Activated T-helper 1 cell treated with anti-CD3 and anti-CD28 coated beads, Interleukin-12 subunit alpha, Interleukin-12 subunit beta, Interleukin-2, Interleukin-4 antibody, amounts not matched to agents 30 ng/mL and 10 ng/mL and 1 ng/mL, durations not matched to agents 14 hours and 24 hours and 36 hours (primary cell): ENCODE results near the gene OR2G6. TPM values are rescaled to one million over a fixed set of nuclear protein-coding genes. Genes with fewer than 3 reads are reported as not detected.
"Not testable (repeated sequence)": the region's sequence is repeated elsewhere in the genome, so short reads cannot be mapped to it uniquely, and the experiment has no call there.

Source experiments
- DNase-seq: peaks from one replicate; pipeline ENCODE4 v3.0.0; 2021; ENCODE audit warnings: low spot score
- H3K27ac Mint-ChIP-seq: one replicate; pipeline ENCODE4 v1.8.0; 2021; ENCODE audit warnings: mild to moderate bottlenecking, mixed read lengths
- H3K27me3 Mint-ChIP-seq: one replicate; pipeline ENCODE4 v1.8.0; 2022; ENCODE audit warnings: mild to moderate bottlenecking, moderate library complexity, mixed read lengths; ENCODE audit not compliant: insufficient read depth
- H3K36me3 Mint-ChIP-seq: one replicate; pipeline ENCODE4 v1.8.0; 2021; ENCODE audit warnings: low read depth, mixed read lengths
- H3K4me1 Mint-ChIP-seq: one replicate; pipeline ENCODE4 v1.8.0; 2021; ENCODE audit warnings: low read depth, mixed read lengths
- H3K4me3 Mint-ChIP-seq: one replicate; pipeline ENCODE4 v1.8.0; 2021; ENCODE audit warnings: mild to moderate bottlenecking, moderate library complexity, mixed read lengths
- H3K9me3 Mint-ChIP-seq: one replicate; pipeline ENCODE4 v1.8.0; 2021; ENCODE audit warnings: mixed read lengths
- intact Hi-C: fragments of 100-400 bp; cut with micrococcal nuclease; formaldehyde crosslinking; loops from one replicate; pipeline ENCODE4 v1.15.1; 2024
- total RNA-seq: library from RNA; stranded (reverse); gene quantifications from 2 replicates; pipeline ENCODE4 v1.2.3, GENCODE V29; 2022

OR2G6 gene
- not detected in 2 replicates for total RNA-seq

DNA sequence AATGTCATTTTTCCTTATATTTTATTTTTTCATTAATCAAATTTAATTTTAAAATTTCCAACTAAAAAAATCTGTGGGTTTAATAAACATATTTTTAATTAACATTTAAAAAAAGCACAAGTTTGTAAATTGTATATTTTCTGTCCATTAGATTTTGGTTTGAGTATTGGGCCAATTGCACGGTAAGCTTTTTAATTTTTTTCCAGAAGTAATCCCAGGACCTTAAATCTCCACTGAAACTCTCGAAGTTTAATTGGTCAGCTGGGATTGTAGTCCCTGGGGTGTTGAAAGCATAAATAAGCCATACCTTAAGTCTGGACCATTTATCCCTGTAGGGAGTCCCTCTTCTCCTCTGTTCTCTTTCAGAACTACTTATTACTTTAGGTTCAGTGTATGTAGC is at the start of gene OR2G6:
Gene OR2G6, plus strand, starts transcription at position 301 of the 400 bp plus-strand sequence. CDS start 13,574 bp downstream, outside the sequence.
- H3K36me3 Mint-ChIP-seq, H3K4me3 Mint-ChIP-seq, DNase-seq, H3K4me1 Mint-ChIP-seq, intact Hi-C loops, H3K27ac Mint-ChIP-seq, H3K27me3 Mint-ChIP-seq, H3K9me3 Mint-ChIP-seq: not testable (repeated sequence)

DNA sequence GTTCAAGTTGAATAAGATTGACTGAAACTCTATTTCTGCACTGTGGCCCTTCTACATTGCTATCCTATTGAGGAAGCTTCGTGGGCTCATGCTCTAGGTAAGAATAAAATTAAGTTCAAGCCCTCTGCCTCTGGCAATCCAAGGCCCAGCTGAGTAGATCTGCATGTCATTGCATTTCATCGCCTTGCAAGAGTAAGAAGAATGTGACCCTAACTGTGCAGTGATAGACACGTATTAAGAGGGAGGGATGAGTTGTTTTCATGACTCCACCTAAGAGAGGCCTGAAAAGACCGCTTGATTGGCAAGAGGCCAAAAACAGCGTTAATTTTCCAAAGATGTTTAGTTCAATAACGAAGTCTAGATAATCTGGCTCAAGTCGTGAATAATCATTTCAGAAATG is 48.8 kb upstream of the OR2G6 start:
- DNase-seq, H3K4me3 Mint-ChIP-seq, H3K4me1 Mint-ChIP-seq, H3K36me3 Mint-ChIP-seq, intact Hi-C loops, H3K9me3 Mint-ChIP-seq, H3K27me3 Mint-ChIP-seq, H3K27ac Mint-ChIP-seq: not testable (repeated sequence)

DNA sequence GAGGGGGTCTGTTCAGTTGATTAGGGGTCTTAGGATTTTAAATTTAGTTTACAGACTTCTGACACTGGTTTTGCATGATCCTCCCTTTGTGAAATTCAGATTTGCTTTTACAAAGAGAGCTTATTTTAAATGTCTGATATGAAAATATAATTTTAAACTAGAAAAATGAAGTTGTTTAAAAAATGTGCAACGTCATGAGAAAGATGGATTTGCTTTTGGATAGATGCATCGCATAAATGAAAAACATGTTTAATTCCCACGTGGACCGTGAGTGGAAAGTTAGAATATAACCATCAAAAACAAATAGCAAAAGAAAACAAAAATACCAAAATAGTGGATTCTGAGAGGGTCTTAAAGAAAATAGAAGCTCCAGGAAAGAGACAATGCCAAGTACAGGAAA is 36.7 kb upstream of the OR2G6 start:
- no peak overlapping the region for H3K4me3 Mint-ChIP-seq
- intact Hi-C loops, result loop anchor here (5.0 kb wide), 1 partner anchor 101 kb away; the partner anchor contains the start of gene OR2T34
- peaks cover 9% of the 10 kb centered on the region for H3K27me3 Mint-ChIP-seq
- H3K4me1 Mint-ChIP-seq, result no peaks in the 10 kb centered on the region
- H3K36me3 Mint-ChIP-seq, result no peaks in the 10 kb centered on the region
- no peaks in the 10 kb centered on the region for H3K9me3 Mint-ChIP-seq
- no peak for DNase-seq
- H3K27ac Mint-ChIP-seq, result no peak overlapping the region

DNA sequence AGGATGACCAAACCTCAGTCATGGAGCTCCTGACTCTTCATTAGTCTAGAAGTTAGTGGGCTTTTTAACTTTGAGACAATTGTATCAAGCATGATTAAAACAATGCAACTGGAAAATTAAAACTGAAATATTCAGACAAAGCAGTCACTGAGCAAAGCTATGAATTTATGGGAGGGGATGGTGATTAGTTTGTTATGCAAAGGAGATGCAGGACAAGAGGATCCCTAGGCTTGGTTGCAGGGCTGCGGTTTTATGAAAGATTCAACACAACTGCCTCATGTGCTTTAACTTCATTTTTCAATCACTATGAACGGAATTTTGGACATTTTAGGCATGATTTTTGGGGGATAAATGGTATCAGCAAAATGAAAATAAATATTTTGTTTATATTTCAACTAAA is 35.8 kb upstream of the OR2G6 start:
- H3K4me1 Mint-ChIP-seq, DNase-seq, H3K4me3 Mint-ChIP-seq, H3K36me3 Mint-ChIP-seq, H3K27ac Mint-ChIP-seq, H3K9me3 Mint-ChIP-seq: not testable (repeated sequence)
- intact Hi-C loops, result loop anchor here (5.0 kb wide), 1 partner anchor 100 kb away; the partner anchor contains the start of gene OR2T34
- peaks cover 12% of the 10 kb centered on the region for H3K27me3 Mint-ChIP-seq

DNA sequence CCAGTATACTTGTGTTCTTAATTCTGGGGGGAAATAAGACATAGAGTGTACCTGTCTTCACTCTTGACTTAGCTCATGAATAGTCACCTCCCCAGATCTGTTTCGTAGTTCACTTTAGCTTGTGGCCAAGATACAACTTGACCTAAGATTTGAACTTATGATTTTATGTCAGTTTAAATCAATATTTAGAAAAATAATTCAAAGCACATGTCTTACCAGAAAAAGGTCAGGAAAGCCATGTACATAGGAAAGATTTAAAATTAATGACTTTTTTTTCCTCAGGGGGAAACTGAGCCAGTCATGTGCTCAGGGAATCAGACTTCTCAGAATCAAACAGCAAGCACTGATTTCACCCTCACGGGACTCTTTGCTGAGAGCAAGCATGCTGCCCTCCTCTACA is 34.8 kb upstream of the OR2G6 start, which contains the start of gene OR2T3:
Gene OR2T3, plus strand, starts transcription at position 301 of the 400 bp plus-strand sequence. Its CDS starts 0 bp downstream, at position 301.
- DNase-seq, H3K9me3 Mint-ChIP-seq, H3K4me1 Mint-ChIP-seq, H3K27ac Mint-ChIP-seq, H3K4me3 Mint-ChIP-seq, H3K36me3 Mint-ChIP-seq: not testable (repeated sequence)
- intact Hi-C loops, result loop anchor here (5.0 kb wide), 1 partner anchor 99 kb away; the partner anchor contains the start of gene OR2T34
- H3K27me3 Mint-ChIP-seq, result peaks cover 12% of the 10 kb centered on the region

DNA sequence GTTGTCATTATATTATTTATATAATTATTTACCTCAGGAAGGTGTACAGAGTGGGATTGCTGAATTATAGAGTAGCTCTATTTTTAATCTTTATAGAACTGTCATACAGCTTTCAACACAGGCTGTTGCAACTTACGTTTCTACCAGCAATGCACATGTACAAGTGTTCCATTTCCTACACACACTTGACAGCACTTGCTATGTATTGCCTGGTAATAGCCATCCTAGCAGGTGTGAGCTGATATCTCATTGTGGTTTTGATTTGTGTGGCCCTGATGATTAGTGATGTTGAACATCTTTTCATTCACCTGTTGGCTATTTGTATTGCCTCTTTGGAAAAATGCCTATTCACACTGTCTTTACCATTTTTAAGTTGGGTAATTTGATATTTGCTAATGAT is 32.2 kb upstream of the OR2G6 start:
- intact Hi-C loops, H3K36me3 Mint-ChIP-seq, H3K27ac Mint-ChIP-seq, H3K9me3 Mint-ChIP-seq, H3K4me3 Mint-ChIP-seq, DNase-seq, H3K4me1 Mint-ChIP-seq: not testable (repeated sequence)
- peaks cover 12% of the 10 kb centered on the region for H3K27me3 Mint-ChIP-seq

DNA sequence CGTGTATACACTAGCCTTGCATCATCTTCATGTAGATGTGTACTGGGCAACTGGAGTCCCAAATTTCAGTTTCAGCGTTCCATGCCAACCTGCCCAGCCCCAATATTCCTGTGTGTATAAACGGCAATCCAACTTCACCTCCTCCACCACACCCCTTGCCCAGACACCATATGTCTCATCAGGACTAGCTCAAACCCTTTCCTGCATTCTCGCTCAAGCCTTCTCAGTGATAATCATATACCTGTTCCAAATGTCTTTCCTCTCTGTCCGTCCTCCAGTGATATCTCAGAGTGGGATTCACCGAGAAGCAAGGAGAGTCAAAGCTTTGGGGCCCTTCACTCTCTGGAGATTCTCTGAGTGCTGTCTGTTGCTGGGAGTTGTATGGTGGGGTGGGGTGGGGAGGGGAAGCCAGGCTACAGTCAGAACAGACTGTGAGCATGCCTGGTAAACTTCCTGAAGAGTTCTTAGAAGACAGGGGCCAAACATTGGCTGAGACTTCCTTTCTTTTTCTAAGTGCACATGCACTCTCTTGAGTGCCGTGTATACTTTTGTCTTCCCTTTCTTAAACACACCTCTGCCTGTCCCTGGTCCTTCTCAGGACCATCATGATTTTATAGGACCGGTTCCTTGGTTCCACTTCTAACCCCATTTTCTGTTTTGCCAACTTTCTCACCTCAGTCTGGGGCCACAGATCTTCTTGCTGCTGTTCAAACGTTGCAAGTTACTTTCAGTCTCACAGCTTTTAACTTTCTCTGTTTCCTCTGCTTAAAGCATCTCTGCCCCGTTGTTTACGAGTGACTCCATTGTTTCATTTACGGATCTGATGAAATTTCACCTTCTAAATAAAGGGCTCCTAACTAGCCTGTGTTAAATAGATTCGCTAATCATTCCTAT is 25.9 kb upstream of the OR2G6 start:
- peak; percentile 11 for DNase-seq
- intact Hi-C loops, H3K9me3 Mint-ChIP-seq, H3K27me3 Mint-ChIP-seq, H3K36me3 Mint-ChIP-seq: not testable (repeated sequence)
- H3K27ac Mint-ChIP-seq, result peak overlapping the region; percentile 86
- peak overlapping the region; percentile 81 for H3K4me3 Mint-ChIP-seq
- H3K4me1 Mint-ChIP-seq, result peaks cover 14% of the 10 kb centered on the region

DNA sequence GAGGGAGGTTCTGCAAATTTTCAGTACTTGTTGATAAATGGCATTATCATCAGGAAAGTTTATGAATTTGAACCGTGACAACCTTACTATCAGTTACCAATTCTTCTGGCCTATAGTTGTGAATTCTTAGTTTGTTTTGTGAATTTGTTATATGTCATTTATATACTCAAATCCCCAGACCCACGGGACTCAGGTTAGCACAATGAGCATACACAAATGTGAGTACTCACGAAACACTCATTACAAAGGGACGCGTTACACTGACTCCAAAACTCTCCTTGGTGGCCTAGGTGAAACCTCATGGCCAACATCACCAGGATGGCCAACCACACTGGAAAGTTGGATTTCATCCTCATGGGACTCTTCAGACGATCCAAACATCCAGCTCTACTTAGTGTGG is 19.6 kb upstream of the OR2G6 start, which contains the start of gene OR2T5:
Gene OR2T5, plus strand, starts transcription at position 301 of the 400 bp plus-strand sequence. Its CDS starts 0 bp downstream, at position 301.
- intact Hi-C loops, H3K27me3 Mint-ChIP-seq, H3K4me1 Mint-ChIP-seq, H3K9me3 Mint-ChIP-seq, H3K4me3 Mint-ChIP-seq, DNase-seq, H3K36me3 Mint-ChIP-seq, H3K27ac Mint-ChIP-seq: not testable (repeated sequence)

DNA sequence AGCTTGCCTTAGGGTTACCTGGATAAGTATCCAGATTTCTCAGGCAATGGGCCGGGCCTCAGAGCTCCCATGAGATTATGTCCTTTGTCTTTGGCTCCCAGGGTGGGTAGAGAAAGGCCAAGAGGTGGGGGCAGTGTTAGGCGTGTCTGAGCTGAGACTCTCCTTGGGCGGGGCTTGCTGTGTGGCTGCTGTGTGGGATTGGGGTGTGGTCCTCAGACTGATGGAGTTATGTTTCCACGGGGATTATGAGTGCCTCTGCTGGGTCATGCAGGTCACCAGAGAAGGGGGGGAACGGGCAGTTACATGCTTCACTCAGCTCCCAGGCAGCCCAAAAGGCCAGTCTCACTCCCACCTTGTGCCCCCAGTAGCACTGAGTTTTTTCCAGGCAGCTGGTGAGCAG is 11.2 kb upstream of the OR2G6 start:
- H3K27me3 Mint-ChIP-seq, H3K4me3 Mint-ChIP-seq, H3K4me1 Mint-ChIP-seq, H3K36me3 Mint-ChIP-seq, H3K27ac Mint-ChIP-seq, intact Hi-C loops, H3K9me3 Mint-ChIP-seq, DNase-seq: not testable (repeated sequence)

DNA sequence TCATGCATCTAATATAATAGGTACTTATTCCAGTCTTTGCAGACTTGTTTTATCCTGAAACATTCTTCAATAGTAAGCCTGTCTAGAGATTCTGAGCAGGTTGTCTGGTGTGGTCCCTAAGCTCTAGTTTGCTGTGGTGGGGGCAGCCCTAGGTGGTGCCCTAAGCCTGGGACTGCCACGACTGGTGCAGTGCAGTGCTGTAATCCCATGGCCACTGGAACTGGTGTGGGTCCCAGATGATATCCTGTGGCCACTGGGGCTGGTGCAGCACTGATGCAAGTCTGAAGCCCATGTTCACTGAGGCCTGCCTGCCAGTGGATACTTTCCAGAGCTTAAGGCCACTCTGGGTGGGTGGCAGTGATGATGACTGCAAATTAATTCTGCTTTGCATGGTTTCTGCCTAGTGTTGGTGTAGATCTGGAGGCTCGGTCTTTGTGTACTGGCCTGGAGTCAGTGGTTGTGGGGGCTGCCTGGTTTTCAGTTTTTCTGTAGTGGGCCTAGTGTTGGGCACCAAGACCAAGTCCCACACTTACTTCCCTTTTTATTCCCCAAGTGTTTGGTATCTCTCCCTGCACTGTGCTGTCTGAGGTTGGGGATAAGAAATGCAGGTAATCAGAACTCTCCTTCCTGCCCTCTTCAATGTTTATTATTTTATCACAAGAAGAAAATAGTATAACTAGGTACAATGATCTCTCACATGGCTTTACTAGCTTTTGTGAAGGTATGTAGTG is 7.4 kb upstream of the OR2G6 start:
- H3K27ac Mint-ChIP-seq, H3K4me1 Mint-ChIP-seq, H3K36me3 Mint-ChIP-seq, H3K27me3 Mint-ChIP-seq, H3K9me3 Mint-ChIP-seq, intact Hi-C loops, DNase-seq, H3K4me3 Mint-ChIP-seq: not testable (repeated sequence)

DNA sequence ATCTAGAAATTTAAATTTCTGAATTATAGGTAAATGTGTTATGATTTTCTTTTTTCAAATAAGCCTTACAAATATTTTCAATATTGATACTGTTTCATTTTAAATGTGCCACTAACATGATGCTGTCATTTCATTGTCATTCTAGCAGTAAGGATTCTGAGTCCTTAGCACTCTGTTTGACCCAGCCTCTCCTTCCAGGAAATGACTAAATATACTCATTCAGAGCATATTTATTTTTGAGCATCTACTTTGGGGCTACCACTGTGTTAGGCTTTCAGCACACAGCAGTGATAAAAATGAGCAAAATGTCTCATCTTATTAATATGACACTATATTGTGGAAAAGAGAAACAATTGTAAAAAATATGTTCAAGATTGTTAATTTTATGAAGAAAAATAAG is 2.3 kb downstream of the OR2G6 start:
- H3K36me3 Mint-ChIP-seq, H3K4me1 Mint-ChIP-seq: not testable (repeated sequence)

DNA sequence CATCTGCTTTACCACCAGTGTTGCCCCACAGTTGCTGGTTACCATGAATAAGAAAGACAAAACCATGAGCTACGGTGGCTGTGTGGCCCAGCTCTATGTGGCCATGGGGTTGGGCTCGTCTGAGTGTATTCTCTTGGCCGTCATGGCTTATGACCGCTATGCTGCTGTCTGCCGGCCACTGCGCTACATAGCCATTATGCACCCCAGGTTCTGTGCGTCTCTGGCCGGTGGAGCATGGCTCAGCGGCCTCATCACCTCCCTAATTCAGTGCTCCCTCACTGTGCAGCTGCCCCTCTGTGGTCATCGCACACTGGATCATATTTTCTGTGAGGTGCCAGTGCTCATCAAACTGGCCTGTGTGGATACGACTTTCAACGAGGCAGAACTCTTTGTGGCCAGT is 14.0 kb downstream of the OR2G6 start:
- H3K9me3 Mint-ChIP-seq, result no peaks in the 10 kb centered on the region
- H3K27me3 Mint-ChIP-seq, result peaks cover 6% of the 10 kb centered on the region
- H3K36me3 Mint-ChIP-seq, result no peaks in the 10 kb centered on the region
- H3K27ac Mint-ChIP-seq, result no peak overlapping the region
- H3K4me3 Mint-ChIP-seq, result no peak overlapping the region
- intact Hi-C loops, result no loop called here
- DNase-seq, result no peak
- no peaks in the 10 kb centered on the region for H3K4me1 Mint-ChIP-seq

More for the DNA sequence above, 2.3 kb downstream of the OR2G6 start:
- H3K27ac Mint-ChIP-seq, H3K4me3 Mint-ChIP-seq, H3K27me3 Mint-ChIP-seq, DNase-seq, intact Hi-C loops, H3K9me3 Mint-ChIP-seq: not testable (repeated sequence)

DNA sequence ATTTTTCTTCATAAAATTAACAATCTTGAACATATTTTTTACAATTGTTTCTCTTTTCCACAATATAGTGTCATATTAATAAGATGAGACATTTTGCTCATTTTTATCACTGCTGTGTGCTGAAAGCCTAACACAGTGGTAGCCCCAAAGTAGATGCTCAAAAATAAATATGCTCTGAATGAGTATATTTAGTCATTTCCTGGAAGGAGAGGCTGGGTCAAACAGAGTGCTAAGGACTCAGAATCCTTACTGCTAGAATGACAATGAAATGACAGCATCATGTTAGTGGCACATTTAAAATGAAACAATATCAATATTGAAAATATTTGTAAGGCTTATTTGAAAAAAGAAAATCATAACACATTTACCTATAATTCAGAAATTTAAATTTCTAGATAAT is 29.6 kb downstream of the OR2G6 start:
- intact Hi-C loops, H3K4me3 Mint-ChIP-seq, H3K36me3 Mint-ChIP-seq, DNase-seq, H3K9me3 Mint-ChIP-seq, H3K4me1 Mint-ChIP-seq, H3K27ac Mint-ChIP-seq, H3K27me3 Mint-ChIP-seq: not testable (repeated sequence)
